ENCODE data around the gene ALDH3B2.

ALDH3B2 gene

DNA sequence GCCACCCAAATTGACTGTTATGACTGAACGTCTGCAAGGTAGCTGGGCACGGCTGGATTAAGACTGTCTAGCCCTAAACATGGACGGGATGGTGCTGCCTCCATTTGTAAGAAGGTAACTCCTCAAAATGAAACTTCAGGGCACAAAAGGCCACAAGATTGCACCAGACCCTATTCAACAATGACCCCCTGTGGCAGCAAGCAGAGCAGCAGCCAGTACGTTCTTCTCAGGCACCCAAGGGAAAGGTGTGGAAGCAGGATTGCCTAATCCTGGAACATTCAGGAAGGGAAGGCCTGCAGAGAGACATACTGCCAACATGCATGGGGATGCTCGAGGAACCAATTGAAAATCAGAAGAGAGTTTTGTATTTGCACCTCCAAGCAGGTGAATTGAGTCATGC, 30.4 kb downstream of the ALDH3B2 start:
- no peak overlapping the region for H3K14ac ChIP-seq (ENCODE audit: low read length in 2 of 2)
- no peaks in the 10 kb centered on the region for H3K9me3 ChIP-seq (ENCODE audit: control insufficient read depth, low read length)
- no peak overlapping the region for H3K23ac ChIP-seq (ENCODE audit: low read length in 2 of 2)
- H2AFZ ChIP-seq (ENCODE audit: low read depth, low read length), result no peak overlapping the region
- no peaks in the 10 kb centered on the region for H3K79me1 ChIP-seq (replicated peaks; ENCODE audit: low read length, poor library complexity, severe bottlenecking)
- H3K18ac ChIP-seq (ENCODE audit: low read depth in 1 of 2, low read length in 2 of 2), result no peak overlapping the region
- no peak overlapping the region for H4K91ac ChIP-seq (ENCODE audit: low read length)
- H2AK5ac ChIP-seq (ENCODE audit: low read length, severe bottlenecking), result no peak overlapping the region
- no peak overlapping the region for H3K4ac ChIP-seq (ENCODE audit: low read depth in 1 of 2, low read length in 2 of 2)
- no peaks in the 10 kb centered on the region for H3K4me1 ChIP-seq (ENCODE audit: control insufficient read depth, insufficient read depth, low read depth, low read length)
- no peak for DNase-seq
- peaks cover 17 to 69% of the 10 kb centered on the region in 2 experiments for H3K27me3 ChIP-seq (ENCODE audit: control insufficient read depth in 1 of 2, insufficient read depth in 1 of 2, low read length in 2 of 2)
- no peak overlapping the region for H2BK120ac ChIP-seq (ENCODE audit: low read depth, low read length)
- H3K4me3 ChIP-seq (ENCODE audit: insufficient read depth in 1 of 2, low read depth in 1 of 2, low read length in 2 of 2), result no peak overlapping the region
- no peak overlapping the region for H4K8ac ChIP-seq (ENCODE audit: low read length)
- H3K27ac ChIP-seq (ENCODE audit: low read length, poor library complexity, severe bottlenecking), result no peak overlapping the region
- H2BK15ac ChIP-seq (ENCODE audit: low read depth, poor library complexity, severe bottlenecking), result no peak overlapping the region
- 77% methylated on average over 5 of the region's 5 CpGs for WGBS
- H2BK5ac ChIP-seq (ENCODE audit: low read depth, low read length, poor library complexity, severe bottlenecking), result no peak overlapping the region
- H3K36me3 ChIP-seq (ENCODE audit: control insufficient read depth in 1 of 2, insufficient read depth in 2 of 2, low read depth in 1 of 2, low read length in 2 of 2), result no peaks in the 10 kb centered on the region
- H3K4me2 ChIP-seq (ENCODE audit: low read length, poor library complexity, severe bottlenecking), result no peak overlapping the region
- no peak overlapping the region for H3K9ac ChIP-seq (ENCODE audit: low read length)
- H2BK12ac ChIP-seq (ENCODE audit: low read length in 2 of 2), result no peak overlapping the region

DNA sequence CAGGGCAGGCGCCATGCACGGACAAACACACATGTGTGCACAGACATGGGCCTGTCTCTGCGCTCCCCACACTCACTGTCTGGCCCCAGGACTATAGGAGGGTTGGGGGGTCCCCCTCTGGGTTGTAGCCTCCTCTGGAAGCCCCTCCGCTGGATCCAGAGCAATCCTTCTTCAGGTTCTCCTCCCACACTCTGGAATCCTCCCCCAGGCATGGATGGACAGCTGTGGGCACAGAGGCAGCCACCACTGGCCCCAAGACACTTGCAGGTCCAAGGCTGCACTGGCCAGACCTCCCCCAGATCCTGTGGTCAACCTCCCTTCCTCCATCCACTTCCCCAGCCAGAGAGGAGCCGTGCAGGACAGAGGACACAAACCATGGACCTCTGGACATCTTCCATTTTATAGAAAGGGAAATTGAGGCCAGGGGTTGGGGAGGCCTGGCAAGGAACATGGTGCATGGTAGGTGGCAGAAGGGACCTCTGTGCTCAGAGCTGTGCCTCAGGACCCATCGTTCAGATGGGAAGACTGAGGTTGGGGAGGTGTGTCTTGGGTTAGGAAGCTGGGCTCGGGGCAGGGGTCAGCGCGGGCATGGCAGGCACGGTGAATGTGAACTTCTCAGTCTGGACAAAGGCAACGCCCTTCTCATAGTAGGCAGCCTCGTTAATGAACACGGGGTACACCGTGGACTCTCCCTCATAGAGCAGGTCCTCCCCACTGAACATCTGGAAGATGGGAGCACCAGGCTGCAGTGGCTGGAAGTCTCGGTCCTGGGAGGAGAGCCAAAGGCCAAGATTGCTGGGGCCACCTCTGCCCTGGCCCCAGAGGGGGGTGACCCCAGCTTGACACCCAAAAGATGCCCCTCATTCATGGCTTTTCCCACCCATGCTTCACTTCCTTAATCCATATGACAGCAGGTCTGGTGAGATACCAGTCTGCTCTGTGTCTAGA, 32.0 kb downstream of the ALDH3B2 start:
- H3K23ac ChIP-seq (ENCODE audit: low read length in 2 of 2), result no peak overlapping the region
- H3K4me2 ChIP-seq (ENCODE audit: low read length, poor library complexity, severe bottlenecking), result no peak overlapping the region
- no peak overlapping the region for H3K9ac ChIP-seq (ENCODE audit: low read length)
- no peak overlapping the region for H2AFZ ChIP-seq (ENCODE audit: low read depth, low read length)
- H3K79me1 ChIP-seq (replicated peaks; ENCODE audit: low read length, poor library complexity, severe bottlenecking), result no peaks in the 10 kb centered on the region
- H3K18ac ChIP-seq (ENCODE audit: low read depth in 1 of 2, low read length in 2 of 2), result no peak overlapping the region
- H3K4me1 ChIP-seq (ENCODE audit: control insufficient read depth, insufficient read depth, low read depth, low read length), result no peaks in the 10 kb centered on the region
- no peak overlapping the region for H2BK15ac ChIP-seq (ENCODE audit: low read depth, poor library complexity, severe bottlenecking)
- H4K8ac ChIP-seq (ENCODE audit: low read length), result no peak overlapping the region
- no peaks in the 10 kb centered on the region for H3K36me3 ChIP-seq (ENCODE audit: control insufficient read depth in 1 of 2, insufficient read depth in 2 of 2, low read depth in 1 of 2, low read length in 2 of 2)
- no peak overlapping the region for H3K27ac ChIP-seq (ENCODE audit: low read length, poor library complexity, severe bottlenecking)
- 89% methylated on average over 15 of the region's 15 CpGs for WGBS
- no peak overlapping the region for H2BK12ac ChIP-seq (ENCODE audit: low read length in 2 of 2)
- DNase-seq, result no peak
- H3K4me3 ChIP-seq (ENCODE audit: insufficient read depth in 1 of 2, low read depth in 1 of 2, low read length in 2 of 2), result no peak overlapping the region
- no peak overlapping the region for H2BK5ac ChIP-seq (ENCODE audit: low read depth, low read length, poor library complexity, severe bottlenecking)
- H4K91ac ChIP-seq (ENCODE audit: low read length), result no peak overlapping the region
- H2BK120ac ChIP-seq (ENCODE audit: low read depth, low read length), result no peak overlapping the region
- no peaks in the 10 kb centered on the region for H3K9me3 ChIP-seq (ENCODE audit: control insufficient read depth, low read length)
- H3K27me3 ChIP-seq (ENCODE audit: control insufficient read depth in 1 of 2, insufficient read depth in 1 of 2, low read length in 2 of 2), result peaks cover 21 to 60% of the 10 kb centered on the region in 2 experiments
- H3K14ac ChIP-seq (ENCODE audit: low read length in 2 of 2), result no peak overlapping the region
- H2AK5ac ChIP-seq (ENCODE audit: low read length, severe bottlenecking), result no peak overlapping the region
- H3K4ac ChIP-seq (ENCODE audit: low read depth in 1 of 2, low read length in 2 of 2), result no peak overlapping the region

DNA sequence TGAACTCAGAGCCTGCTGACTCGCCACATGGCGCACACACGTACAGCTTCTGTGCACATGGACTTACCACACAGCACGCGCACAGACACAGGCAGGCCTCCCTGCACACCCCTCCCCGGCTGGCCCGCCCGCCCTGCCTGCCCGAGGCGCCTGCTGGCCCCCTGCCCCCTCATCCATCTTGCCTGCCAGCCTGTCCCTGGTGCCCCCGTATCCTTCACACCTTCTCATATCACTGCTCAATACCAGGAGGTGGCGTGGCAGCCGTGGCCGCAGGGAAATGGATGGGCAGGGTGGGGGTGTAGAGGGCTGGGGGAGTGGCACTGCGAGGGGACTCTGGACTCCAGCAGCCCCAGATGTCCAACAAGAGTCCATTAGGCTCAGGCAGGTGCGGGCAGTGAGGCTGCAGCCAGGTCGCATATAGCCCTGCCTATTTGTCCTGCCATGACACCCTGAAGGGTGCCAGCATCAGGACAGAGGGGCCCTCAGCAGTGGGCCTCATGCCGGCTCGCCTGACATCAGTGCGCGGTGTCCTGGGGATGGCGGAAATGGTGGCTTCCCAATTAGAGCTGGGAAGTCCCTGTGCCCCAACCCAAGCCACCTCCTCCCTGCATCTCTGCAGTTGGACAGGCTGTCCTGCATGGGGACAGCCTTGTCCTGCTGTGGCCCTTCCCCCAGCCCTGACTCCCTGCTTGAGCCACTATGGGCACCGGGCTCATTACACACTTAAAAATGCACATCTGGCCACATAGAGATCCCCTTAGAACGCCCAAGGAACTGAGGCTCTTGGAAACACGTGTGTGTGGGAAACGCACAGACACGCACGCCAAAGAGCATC, 32.9 kb downstream of the ALDH3B2 start:
- Histone ChIP-seq H3K9ac (ENCODE audit: low read length) (no peak overlapping the region), H3K23ac (ENCODE audit: low read length in 2 of 2) (no peak overlapping the region), H2BK120ac (ENCODE audit: low read depth, low read length) (no peak overlapping the region), H3K27me3 (ENCODE audit: control insufficient read depth in 1 of 2, insufficient read depth in 1 of 2, low read length in 2 of 2) (peaks cover 21 to 53% of the 10 kb centered on the region in 2 experiments), H3K14ac (ENCODE audit: low read length in 2 of 2) (no peak overlapping the region), H4K8ac (ENCODE audit: low read length) (no peak overlapping the region), H3K18ac (ENCODE audit: low read depth in 1 of 2, low read length in 2 of 2) (no peak overlapping the region), H3K36me3 (ENCODE audit: control insufficient read depth in 1 of 2, insufficient read depth in 2 of 2, low read depth in 1 of 2, low read length in 2 of 2) (no peaks in the 10 kb centered on the region), H3K4me2 (ENCODE audit: low read length, poor library complexity, severe bottlenecking) (no peak overlapping the region), H3K4ac (ENCODE audit: low read depth in 1 of 2, low read length in 2 of 2) (no peak overlapping the region), H3K4me3 (ENCODE audit: insufficient read depth in 1 of 2, low read depth in 1 of 2, low read length in 2 of 2) (no peak overlapping the region), H3K9me3 (ENCODE audit: control insufficient read depth, low read length) (no peaks in the 10 kb centered on the region), H3K4me1 (ENCODE audit: control insufficient read depth, insufficient read depth, low read depth, low read length) (no peaks in the 10 kb centered on the region), H2BK12ac (ENCODE audit: low read length in 2 of 2) (no peak overlapping the region), H2BK15ac (ENCODE audit: low read depth, poor library complexity, severe bottlenecking) (no peak overlapping the region), H3K79me1 (replicated peaks; ENCODE audit: low read length, poor library complexity, severe bottlenecking) (no peaks in the 10 kb centered on the region), H4K91ac (ENCODE audit: low read length) (no peak overlapping the region), H2BK5ac (ENCODE audit: low read depth, low read length, poor library complexity, severe bottlenecking) (no peak overlapping the region), H2AK5ac (ENCODE audit: low read length, severe bottlenecking) (no peak overlapping the region), H2AFZ (ENCODE audit: low read depth, low read length) (no peak overlapping the region), H3K27ac (ENCODE audit: low read length, poor library complexity, severe bottlenecking) (no peak overlapping the region)
- WGBS, result 93% methylated on average over 25 of the region's 28 CpGs
- no peak for DNase-seq

DNA sequence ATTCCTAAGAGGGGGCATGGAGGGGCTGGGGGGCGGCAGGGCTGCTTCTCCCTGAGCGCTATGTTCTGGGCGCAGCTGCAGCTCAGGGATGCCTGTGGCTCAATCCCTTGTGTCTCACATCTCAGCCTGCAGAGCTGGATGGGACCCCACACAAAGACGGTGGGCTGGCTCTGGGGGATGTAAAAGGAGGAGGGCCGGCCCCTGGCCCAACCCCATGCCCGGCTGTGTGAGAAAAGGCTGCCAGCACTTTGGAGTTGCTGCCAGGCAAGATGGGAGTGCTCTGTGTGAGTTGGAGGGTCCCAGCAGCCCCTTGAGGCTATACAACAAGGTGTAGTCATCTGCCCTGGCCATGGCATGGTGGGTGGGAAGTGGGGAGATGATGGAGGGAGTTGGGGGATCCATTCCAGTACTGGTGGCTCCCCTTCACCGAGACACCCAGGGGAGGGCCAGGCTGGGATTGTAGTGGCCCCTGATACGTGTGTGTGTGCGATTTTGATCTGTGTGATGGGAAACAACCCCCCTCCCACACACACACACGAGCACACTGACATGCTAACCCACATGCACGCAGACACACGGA, 33.6 kb downstream of the ALDH3B2 start:
- peaks cover 17 to 48% of the 10 kb centered on the region in 2 experiments for H3K27me3 ChIP-seq (ENCODE audit: control insufficient read depth in 1 of 2, insufficient read depth in 1 of 2, low read length in 2 of 2)
- H3K14ac ChIP-seq (ENCODE audit: low read length in 2 of 2), result no peak overlapping the region
- H2AFZ ChIP-seq (ENCODE audit: low read depth, low read length), result no peak overlapping the region
- no peak overlapping the region for H2BK12ac ChIP-seq (ENCODE audit: low read length in 2 of 2)
- 79% methylated on average over 10 of the region's 12 CpGs for WGBS
- no peak overlapping the region for H3K18ac ChIP-seq (ENCODE audit: low read depth in 1 of 2, low read length in 2 of 2)
- no peak overlapping the region for H2BK5ac ChIP-seq (ENCODE audit: low read depth, low read length, poor library complexity, severe bottlenecking)
- H3K27ac ChIP-seq (ENCODE audit: low read length, poor library complexity, severe bottlenecking), result no peak overlapping the region
- H2BK15ac ChIP-seq (ENCODE audit: low read depth, poor library complexity, severe bottlenecking), result no peak overlapping the region
- no peak overlapping the region for H3K4me2 ChIP-seq (ENCODE audit: low read length, poor library complexity, severe bottlenecking)
- no peak for DNase-seq
- H3K23ac ChIP-seq (ENCODE audit: low read length in 2 of 2), result no peak overlapping the region
- H4K8ac ChIP-seq (ENCODE audit: low read length), result no peak overlapping the region
- H3K36me3 ChIP-seq (ENCODE audit: control insufficient read depth in 1 of 2, insufficient read depth in 2 of 2, low read depth in 1 of 2, low read length in 2 of 2), result no peaks in the 10 kb centered on the region
- no peak overlapping the region for H3K4me3 ChIP-seq (ENCODE audit: insufficient read depth in 1 of 2, low read depth in 1 of 2, low read length in 2 of 2)
- H3K4ac ChIP-seq (ENCODE audit: low read depth in 1 of 2, low read length in 2 of 2), result no peak overlapping the region
- no peak overlapping the region for H3K9ac ChIP-seq (ENCODE audit: low read length)
- H3K79me1 ChIP-seq (replicated peaks; ENCODE audit: low read length, poor library complexity, severe bottlenecking), result no peaks in the 10 kb centered on the region
- H3K9me3 ChIP-seq (ENCODE audit: control insufficient read depth, low read length), result no peaks in the 10 kb centered on the region
- no peaks in the 10 kb centered on the region for H3K4me1 ChIP-seq (ENCODE audit: control insufficient read depth, insufficient read depth, low read depth, low read length)
- no peak overlapping the region for H2AK5ac ChIP-seq (ENCODE audit: low read length, severe bottlenecking)
- H4K91ac ChIP-seq (ENCODE audit: low read length), result no peak overlapping the region
- no peak overlapping the region for H2BK120ac ChIP-seq (ENCODE audit: low read depth, low read length)
